GM19463 (cell line): Measurements from ENCODE around the gene GOLIM4.
A peak's percentile ranks its signal among the peaks of the same experiment; 100 is the strongest.
"Not testable (repeated sequence)": the region's sequence is repeated elsewhere in the genome, so short reads cannot be mapped to it uniquely, and the experiment has no call there.

ENCODE experiments used
- ATAC-seq: cut with Tn5 transposase; IDR thresholded peaks from one replicate; pipeline ENCODE4 v1.9.1; 2021; ENCODE audit warnings: mild to moderate bottlenecking, moderate library complexity; ENCODE audit not compliant: unreplicated experiment

The GOLIM4 gene

DNA sequence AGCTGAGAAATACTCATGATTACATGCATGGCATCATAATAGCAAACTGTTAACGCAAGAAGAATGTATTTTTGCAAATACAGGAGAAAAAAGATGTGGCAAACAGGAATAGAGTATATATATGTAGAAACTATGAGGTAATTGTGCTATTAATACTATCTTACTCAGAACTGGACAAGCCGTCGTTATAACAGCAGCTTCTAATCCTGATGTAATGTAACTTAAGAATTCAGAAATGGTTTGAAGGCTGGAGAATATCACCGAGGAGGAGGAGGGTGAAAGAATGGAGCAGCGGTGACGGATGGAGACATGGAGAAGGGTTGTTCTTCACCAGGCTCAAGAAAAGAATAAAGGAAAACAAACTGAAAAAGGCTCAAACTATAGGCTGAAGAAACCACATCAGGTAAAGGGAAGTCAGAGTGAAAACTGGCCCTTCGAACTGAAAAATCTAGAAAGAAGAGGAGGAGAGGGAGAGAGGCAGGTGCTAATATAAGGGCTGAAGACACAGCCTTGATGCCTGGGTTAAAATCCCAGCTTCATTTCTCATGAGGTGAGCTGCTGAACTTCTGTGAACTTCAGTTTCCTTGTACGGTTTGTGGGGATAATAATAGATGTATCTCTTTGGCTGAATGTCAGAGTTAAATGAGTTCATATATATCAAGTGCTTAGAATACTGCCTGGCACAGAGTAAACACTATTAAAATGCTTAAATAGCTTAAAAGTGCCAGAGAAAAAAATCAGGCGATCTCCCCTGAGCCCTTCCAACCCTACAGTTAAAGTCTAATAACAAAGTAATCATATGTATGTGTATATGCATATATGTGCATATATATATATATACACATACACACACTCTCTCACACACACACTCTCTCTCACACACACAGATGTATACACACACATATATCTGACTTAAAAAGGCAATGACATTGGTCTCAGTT is 43.9 kb downstream of the GOLIM4 start:
- ATAC-seq, result peak; percentile 57

DNA sequence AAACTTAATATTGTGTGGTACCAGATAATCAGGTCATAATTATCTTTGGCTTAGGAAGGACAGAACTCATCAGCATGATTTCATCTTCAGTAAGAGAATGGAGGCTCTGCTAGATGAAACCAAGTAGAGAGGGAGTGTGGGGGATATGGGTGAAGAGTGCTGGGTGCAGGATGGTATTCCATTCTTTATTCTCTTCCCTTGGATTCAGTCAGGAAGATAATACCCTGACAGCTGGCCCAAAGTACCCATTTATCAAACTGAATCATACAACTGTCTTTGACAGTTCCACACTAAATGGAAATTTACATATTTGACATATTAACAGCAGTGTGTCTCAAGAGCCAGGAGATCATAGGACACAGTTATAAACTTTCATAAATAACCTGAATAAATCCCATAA is 44.7 kb downstream of the GOLIM4 start:
- ATAC-seq, result no peak

DNA sequence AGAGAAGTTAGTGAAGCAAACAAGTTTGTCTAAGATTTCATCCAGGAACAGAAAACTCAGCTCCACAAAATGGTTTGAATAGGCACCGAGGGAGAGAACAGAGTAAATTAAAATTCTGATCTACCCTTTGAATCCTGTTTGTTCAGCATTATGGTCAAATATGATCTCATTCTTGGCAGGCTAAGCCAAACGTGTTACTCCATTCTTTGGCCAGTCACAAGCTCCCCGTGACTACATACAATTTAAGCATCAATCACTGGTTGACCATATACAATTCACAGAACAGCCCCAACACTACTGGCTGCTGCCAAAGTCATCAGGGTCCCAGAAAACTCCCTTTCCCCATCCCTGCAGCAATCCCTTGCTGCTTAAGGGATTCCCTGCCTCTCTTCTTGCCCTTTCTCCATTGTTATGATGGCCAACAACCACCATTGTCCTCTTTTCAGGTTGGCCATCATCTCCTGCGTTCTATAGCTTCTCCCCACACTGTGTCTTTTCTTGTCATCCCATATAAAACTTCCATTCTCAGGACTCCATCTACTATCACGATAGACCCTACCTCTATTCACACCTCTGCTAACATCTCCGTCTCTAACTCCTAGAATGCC is 46.3 kb downstream of the GOLIM4 start:
- no peak for ATAC-seq

DNA sequence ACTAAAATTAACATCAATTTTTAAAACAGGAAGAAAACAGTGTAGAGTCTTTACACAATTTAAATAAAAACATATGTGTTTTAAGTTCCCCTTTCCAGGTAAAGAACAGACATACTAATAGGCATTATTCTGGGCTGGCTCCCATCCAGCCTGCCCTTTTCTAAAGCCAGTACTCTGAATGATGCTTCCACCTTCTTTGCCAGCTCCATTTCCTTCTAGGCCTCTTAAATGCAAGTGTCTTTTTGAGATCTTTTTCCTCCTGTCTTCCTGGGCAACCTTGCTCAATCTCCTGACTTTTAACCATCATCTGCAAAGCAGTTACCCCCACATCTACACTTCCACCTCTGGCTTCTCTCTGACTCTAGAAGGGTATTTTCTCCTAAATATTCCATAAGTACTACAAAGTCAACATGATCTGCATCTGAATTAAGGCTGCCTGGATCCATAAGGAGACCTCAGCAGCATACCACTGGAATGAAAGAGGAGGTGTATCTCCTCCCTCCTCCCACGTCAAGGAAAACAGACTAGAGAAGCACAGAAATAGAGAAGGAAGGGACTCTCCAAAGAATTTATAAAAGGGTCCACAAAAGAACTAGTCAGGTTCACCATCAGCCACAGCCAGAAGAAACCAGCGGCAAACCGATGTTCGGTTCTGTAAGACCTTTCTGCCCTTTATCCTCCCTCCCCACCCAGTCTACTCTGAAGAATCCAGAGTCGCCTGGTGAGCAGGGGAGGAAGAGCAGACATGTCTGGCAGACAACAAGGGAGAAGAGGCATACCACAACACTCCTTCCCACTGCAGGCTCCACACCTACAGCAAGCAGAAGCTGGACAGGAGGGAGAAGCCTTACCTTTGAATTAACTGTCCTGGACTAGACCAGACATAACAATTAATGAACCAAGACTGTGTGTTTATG is 47.1 kb downstream of the GOLIM4 start:
- ATAC-seq, result no peak

DNA sequence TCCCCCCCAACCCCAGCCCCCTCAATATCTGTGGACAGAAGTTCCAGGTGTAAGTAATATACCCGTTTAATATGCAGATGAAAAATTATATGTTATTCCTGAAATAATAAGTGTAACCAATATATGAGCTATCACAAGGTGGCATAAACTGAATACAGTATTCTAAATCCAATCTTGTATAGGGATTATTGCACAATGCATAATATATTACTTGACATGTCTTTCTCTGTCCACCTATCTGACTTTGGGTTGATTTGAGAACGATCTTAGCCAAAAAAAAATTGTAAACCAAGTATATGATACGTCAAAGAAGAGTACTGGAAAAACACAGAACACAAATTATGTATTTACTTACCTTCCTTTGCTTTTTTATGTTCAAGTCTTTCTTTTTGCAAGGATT is 47.8 kb downstream of the GOLIM4 start:
- ATAC-seq, result no peak

DNA sequence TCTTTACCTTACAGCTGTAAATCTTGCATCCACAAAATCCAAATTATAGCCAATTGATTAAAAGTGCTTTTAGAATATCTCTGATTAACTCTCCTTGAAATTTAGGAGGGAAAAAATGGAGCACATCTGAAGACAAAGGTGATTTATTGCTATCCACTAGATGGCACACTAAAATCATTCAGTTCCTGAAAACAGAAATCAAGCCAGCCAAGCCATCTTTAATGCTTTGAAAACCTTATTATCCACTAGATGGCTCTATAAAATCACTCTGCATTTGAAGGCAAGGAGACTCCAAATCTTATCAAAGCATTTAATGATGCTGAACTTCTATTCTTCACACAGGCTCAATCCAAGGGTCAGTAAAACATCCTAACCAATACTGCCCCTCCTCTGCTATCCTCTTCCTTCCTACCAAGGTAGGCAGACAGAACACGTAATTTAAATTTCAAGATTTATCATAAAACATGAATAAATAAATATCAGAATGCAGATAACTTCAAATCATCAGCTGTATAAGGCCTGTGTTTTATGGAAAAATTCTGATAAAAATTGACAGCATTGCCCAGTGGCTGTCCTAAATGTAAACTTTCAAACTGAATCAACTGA is 48.4 kb downstream of the GOLIM4 start:
- ATAC-seq, result peak; percentile 64

DNA sequence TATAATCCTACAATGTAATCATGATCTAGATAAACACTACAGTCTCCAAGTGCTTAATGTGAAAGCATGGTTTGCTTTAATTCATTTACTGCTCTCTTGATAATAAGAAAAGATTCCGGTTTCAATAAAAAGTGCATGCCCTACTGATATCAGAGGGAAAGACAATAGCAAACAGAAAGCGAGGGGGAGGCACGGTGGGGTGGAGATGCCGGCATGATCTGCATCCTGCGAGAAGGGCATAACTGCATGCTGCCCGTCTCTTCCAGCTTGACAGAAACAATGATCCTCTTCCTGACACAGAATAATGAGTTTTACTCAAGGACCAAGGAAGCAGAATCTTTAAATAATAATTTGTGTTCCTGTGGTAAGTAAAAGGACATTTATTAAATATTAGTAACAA is 51.7 kb downstream of the GOLIM4 start:
- ATAC-seq, result no peak

DNA sequence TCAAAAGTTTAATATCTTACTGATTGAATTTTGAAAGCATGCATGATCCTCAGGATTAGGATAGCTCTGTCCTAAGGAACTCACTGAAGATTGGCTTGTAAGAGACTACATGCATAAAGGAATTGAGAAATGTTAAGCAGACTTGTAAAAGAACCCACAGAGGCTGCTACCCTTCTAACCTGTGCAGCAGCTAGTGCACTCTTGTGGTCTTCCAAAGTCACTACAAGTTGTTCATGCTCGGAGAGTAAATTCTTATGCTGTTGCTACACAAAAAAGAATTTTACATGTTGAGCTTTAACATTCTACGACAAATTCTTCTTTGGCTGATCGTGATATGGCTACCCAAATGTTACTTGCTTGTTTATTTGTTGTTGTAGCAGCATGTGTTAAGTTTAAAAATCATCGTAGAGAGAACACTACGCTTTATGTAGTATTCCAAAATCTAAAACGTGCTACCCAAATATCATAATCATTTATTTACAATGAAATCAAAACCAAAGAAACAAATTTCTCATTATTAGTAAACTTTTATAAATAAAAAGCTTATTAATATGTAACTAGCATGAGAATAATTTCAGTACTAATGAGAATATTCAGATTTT is 55.0 kb downstream of the GOLIM4 start:
- ATAC-seq, result peak; percentile 71

DNA sequence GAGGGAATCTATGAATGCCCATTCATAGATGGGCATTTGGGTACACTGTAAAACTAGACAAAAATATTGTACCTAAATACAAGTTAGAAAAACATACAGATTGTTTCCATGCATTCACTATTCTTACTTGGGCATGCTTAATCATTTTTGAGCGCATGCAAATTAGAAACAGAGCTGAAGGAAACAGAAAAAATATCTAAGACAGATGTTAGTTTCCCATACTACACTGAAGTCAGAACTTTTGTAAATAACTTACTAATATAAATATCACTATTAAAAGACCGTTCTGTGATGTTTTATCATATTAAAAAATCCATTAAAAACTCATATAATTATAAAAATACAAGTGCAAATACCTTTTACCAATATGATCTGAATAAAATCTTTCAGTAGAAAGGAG is 58.7 kb downstream of the GOLIM4 start:
- ATAC-seq, result no peak

DNA sequence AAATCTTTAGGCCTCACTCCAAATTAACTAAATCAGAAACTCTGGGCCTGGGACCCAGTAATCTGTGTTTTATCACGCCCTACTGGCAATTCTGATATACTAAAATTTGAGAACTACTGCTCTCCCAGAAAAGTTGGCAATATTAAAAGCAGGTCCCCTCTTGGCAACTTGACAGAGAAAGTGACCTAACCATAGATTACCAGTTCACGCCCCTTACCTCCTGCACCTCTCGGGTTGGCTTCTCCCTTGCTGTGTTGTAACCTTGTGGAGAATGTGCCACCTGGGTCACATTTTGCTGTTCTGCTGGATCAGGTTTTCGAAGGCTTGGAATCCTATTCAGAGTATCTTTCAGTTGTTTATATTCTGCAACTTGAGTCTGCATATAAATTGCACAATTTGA is 59.1 kb downstream of the GOLIM4 start:
- no peak for ATAC-seq

DNA sequence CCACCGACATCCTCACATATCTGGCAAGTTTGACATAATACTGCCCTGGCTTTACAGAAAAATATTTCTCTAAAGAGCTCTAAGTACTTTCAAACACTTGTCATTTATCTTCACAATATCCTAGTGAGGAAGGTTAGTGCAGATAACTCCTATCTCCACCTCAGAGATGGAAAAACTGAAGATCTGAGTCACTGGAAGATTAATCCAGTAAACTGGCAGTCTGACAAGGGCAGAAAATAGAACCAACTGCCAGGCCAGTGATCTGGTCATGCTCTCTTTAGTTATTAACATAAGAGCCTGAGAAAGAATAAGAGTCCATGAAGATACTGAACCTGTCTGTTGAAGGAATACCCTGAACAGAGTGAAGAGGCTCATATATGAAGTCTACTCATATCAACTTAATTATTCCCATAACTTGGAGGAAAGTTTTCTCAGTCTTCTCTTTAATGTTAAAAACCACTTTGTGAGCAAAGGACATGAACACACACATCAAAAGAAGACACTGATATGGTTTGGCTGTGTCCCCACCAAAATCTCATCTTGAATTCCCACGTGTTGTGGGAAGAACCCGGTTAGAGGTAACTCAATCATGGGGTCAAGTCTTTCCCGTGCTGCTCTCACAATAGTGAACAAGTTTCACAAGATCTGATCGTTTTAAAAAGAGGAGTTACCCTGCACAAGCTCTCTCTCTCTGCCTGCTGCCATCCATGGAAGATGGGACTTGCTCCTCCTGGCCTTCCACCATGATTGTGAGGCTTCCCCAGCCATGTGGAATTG is 61.4 kb downstream of the GOLIM4 start:
- no peak for ATAC-seq

DNA sequence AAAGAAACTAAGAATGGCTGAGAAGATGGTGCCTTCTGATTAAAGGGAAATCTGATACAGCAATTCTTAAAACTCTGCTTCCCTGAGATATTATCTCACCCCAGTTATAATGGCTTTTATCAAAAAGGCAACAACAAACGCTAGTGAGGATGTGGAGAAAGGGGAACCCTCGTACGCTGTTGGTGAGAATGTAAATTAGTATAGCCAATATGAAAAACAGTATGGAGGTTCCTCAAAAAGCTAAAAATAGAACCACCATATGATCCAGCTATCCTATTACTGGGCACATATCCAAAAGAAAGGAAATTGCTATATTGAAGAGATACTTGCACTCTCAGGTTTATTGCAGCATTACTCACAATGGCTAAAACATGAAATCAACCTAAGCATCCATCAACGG is 65.1 kb downstream of the GOLIM4 start:
- ATAC-seq, result no peak

DNA sequence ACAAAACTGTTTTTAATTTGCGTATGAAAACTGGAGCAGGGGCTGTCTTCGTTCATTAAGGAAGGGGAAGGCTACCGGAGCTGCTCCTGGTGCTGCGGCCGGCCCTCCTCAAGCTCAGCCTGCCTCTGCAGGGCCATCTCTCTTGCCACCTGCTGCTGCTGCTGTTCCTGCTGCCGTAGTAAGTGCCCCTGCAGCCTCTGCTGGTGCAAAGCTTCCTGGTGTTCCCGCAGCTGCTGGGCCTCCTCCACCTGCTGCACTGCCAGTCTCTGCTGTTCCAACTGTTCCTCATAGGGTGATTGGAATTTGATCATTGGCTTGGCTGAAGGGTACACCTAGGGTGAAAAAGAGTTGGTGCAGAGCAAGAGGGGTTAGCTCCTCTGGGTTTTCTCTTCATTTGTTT is 66.0 kb downstream of the GOLIM4 start:
- ATAC-seq, result no peak

DNA sequence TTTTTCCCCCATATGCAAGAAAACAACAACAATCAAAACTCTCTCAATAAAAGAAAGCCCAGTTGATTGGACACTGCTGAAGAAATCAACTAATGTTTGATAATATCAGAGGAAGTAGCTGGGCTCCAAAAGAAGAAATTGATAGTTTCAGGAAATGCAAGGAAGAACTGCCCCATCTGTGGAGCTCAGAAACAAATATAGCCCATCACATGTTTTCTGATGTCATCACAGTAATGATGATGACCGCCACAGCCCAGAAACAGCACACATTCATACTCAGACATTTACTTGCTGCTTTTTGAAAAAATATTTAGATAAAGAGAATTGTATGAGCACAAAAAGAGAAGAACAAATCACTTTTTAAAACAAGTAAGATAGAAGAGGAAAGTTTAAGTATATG is 67.6 kb downstream of the GOLIM4 start:
- ATAC-seq, result no peak

DNA sequence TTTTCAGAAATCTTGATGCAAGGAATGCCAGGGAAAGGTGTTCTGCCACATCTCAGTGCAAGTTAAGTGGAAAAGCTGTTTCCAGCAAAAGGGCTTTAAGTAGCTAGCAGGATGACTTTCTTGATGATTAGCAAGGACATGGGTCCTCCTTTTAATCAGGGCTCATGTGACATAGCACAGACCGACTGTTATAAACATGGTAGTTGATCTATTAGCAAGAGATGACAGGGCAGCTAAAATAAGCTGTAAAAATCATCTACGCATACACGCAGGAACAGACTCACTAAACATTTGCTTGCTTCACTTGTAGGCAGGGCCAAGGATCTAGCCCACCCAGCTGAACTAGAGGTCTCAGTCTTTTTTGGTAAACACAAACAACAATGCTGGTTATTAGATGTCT is 69.0 kb downstream of the GOLIM4 start:
- ATAC-seq, result no peak

DNA sequence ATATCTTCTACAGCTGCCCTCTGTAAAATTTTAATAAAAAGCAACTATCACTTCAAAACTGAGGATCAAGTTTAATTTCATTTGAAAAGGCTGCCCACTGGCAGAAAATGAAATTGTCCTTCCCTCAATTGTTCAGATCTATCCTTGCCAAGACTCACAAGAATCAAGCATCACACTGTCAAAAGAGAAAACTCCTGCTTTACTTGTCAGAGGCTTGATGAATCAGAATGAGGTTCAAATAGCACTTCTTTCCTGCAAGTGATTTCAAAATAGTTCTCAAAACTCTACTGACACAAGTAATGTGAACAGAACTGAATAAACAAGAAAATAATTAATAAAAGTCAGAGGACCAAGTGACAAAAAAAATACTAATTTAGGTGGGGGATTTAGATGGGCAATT is 70.6 kb downstream of the GOLIM4 start:
- no peak for ATAC-seq

DNA sequence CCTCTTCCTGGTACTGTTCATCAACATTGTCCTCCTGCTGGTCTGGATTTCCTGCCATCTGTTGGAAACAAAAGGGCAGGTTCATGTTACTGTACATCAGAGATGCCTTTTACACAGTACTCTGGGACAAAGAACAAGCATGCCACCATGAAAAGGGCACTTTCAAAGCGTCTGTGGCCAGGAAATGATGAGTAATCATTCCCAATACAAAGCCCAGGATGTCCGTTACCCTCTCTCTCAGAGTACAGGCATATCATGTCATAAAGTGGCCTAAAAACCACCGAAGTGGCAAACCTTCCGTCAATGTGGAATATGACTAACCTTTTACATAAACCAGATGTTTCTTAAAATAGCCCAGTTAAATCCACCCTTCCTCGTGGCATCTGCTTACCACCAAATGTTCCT is 71.2 kb downstream of the GOLIM4 start:
- peak; percentile 81 for ATAC-seq

DNA sequence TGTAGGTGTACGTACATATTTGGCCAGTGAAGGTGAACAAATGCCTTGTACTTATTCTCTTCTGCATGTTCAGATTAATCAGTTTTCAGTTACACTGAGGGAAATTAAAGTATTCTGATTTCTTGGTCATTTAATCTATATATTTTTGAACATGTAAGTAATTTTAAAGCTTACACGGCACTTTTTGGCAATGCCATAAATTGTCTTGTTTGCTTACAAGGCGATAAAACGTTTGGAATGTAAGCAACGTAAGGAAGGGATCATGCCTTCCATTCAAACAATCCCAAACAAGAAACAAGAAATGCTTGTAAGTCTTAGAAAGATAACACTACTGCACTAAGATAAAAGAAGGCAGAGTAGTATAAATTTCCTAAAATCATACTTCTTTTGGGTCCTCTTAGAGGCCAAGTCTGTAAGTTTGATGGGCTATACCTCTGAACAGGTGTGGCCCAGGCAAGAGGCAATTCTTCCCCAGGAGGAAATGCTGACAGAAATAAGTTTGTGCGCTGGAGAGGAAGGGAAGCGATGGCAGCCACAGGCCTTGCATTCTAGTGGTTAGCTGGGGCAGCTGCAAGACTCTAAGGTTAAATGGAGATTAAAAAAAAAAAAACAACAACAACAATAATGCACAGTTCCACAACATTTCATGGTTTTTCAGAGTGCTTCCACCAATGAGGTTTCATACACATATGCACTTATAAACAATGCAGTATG is 73.8 kb downstream of the GOLIM4 start:
- no peak for ATAC-seq

DNA sequence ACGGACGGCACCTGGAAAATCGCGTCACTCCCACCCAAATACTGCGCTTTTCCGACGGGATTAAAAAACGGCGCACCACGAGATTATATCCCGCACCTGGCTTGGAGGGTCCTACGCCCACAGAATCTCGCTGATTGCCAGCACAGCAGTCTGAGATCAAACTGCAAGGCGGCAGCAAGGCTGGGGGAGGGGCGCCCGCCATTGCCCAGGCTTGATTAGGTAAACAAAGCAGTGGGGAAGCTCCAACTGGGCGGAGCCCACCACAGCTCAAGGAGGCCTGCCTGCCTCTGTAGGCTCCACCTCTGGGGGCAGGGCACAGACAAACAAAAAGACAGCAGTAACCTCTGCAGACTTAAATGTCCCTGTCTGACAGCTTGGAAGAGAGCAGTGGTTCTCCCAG is 84.4 kb downstream of the GOLIM4 start:
- ATAC-seq, result not testable (repeated sequence)
